Left forelimb (tissue), 1 donor: ENCODE results near the gene CITED2.
"Not testable (repeated sequence)": the region's sequence is repeated elsewhere in the genome, so short reads cannot be mapped to it uniquely, and the experiment has no call there.

Experiments used
- DNase-seq: peaks from one replicate; pipeline ENCODE4 v3.0.0-alpha.2; 2018; ENCODE audit warnings: low spot score

CITED2 gene

DNA sequence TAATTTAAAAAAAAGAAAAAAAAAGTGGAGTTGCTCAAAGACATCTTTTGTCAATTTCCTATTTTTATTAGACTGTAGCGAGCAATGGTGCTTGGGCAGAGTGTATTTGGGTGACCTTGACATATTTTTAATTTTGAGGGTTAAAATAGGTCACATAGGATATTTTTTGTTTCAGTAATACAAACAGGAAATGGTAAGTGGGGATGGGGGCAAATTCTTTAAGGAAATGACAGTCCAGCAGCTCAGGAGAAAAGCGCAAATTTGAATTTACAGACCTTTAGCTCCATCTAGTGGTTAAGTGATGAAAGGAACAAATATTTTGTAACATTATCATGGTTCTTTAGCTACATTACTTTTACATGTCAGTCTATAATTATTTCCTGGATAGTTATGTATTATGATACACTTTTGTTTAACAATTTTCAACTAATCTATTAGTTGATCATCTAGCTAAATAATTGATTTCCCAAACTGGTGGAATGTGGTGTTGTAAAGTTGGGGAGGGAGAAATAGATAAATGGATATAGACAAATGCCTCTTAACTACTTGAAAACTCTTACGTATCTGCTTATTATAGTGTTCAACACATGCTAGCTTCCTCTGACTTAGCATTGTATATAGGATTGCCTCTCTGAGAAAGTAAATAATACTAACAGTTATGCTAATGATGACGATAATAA lies 10.0 kb downstream of the CITED2 start:
- no peak for DNase-seq

DNA sequence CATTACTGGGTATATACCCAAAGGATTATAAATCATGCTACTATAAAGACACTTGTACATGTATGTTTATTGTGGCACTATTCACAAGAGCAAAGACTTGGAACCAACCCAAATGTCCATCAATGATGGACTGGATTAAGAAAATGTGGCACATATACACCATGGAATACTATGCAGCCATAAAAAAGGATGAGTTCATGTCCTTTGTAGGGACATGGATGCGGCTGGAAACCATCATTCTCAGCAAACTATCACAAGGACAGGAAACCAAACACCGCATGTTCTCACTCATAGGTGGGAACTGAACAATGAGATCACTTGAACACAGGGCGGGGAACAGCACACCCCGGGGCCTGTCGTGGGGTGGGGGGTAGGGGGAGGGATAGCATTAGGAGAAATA lies 10.7 kb downstream of the CITED2 start:
- not testable (repeated sequence) for DNase-seq

DNA sequence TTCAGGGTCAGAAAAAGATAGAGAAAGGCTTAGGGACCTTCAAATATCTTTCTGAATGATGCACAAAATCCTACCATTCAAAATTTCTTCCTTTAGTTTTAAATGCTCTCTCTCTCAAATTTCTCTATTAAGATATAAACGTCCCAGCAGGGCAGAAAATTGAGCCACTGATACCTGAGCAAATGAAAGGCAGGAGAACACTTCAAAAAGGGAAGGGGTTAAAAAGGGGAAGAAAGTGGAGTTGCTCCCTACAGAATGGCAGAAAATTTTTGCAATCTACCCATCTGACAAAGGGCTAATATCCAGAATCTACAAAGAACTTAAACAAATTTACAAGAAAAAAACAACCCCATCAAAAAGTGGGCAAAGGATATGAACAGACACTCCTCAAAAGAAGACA lies 11.3 kb downstream of the CITED2 start:
- not testable (repeated sequence) for DNase-seq

DNA sequence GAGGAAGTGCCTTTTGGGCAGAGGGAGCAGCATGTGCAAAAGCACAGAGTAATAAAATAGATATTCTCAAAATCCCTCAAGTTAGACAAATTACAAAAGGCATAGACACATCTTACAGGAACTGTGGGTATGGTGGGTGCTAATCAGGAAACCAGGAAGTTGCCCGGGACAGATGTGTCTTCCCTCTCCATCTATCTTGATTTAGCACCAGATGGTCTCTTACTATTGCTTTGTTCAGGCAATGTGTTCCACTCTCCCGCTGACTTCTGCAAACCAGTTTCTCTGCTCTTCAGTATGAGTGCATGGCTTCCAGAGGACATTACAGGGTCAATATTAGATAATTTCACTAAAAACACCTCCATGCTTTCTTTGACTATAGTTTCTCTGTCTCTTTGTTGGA lies 13.2 kb downstream of the CITED2 start:
- no peak for DNase-seq

DNA sequence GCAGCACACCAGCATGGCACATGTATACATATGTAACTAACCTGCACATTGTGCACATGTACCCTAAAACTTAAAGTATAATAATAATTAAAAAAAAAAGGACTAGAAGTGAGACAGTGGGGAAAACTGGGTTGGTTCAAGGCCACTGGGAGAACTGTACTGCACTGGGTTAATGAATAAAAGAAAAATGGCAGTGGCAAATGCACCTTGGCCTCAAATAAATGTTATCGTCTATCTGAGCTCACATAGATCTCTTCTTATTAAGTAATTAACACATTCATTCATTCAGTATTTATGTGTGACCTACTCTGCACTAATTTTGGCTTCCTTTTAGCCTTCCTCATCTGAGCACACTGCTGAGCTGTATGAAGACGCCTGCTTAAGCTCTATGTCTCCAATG lies 17.5 kb downstream of the CITED2 start:
- DNase-seq, result no peak

DNA sequence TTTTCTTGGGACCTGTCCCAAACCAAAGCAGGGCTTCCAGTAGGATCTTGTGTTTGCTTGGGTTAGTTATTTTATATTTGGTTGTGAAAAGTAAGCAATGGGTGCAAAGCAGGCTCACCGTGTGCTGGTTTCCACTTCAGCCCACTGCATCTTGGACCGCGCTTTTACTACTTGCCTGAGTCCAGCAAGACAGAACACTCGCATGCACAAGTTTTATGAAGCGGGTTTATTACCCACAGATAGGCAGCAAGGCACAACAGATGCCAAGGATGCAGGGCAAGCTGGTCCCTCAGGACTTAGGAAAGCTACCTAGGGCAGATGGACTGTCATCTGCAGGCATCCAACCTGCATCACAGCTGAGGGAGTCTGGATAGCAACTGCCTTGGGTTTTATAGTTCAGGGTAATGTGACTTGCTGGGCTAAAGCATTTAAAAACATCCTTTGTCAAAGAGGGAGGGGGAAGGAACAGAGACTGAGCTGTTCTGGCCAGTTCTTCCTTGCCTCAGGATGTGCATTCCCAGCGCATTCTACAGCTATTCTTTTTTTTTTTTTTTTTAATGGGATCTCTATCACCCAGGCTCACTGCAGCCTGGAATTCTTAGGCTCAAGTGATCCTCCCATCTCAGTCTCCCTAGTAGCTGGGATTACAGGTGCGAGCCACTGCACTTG lies 18.5 kb downstream of the CITED2 start:
- no peak for DNase-seq

DNA sequence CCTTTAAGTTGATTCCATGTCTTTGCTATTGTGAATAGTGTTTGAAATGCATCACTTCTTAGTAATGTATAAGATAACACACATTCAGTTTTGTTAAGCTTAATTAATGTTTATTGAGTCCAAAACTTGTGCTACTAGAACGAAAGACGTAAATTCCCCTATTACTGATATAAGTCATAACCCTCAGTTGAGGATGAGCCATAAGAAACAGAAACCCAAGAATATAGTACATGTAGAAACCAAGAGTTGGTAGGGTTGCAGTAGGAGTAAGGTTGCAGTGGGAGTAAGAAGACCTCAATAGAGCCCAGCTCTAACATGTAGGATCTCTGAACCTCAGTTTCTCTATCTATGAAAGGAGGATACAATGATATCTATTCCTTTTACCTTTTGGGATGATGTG lies 19.3 kb downstream of the CITED2 start:
- DNase-seq, result no peak

DNA sequence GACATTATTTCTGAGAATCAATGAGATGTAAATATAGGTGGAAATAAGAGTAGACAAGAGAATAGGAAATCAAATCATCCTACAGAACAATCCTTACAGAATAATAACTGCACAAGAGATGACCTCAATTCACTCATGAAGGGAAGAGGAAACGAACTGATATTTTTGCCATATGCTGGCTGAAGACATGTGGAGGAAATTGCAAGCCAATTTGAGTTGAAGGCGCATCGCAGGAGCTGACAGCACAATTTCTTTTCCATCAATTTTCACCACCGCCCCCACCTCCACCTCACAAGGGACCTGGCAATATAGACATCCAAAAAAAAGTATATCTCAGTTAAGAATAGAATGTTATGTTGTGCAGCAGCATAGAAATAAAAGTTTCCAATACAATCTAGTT lies 20.3 kb downstream of the CITED2 start:
- no peak for DNase-seq

DNA sequence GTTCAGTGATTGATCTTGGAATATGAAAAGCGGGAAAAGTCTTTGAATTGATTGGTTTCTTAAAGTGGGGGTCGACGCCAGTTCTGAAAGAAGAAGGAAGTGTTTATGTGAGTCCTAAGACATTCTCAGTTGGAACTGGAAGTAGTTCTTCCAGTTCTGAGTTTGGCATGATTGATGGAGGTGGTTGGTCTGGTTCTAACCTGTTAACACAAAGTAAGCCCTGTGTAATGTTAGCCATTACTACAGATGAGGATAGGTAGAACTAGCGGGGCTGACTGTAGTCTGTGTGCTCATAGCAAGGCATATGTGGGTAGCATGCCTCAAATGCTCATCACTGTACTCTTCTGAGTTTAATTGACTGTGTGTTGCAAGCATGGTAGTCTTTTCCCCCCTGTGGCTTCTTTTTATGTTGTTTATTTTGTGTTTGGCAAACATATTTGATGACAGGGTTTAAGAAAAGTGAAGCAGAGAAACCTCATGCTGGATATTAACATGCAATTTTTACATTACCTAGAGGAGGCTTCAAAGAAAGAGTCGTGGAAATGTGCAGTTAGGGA lies 24.9 kb downstream of the CITED2 start:
- DNase-seq, result no peak

DNA sequence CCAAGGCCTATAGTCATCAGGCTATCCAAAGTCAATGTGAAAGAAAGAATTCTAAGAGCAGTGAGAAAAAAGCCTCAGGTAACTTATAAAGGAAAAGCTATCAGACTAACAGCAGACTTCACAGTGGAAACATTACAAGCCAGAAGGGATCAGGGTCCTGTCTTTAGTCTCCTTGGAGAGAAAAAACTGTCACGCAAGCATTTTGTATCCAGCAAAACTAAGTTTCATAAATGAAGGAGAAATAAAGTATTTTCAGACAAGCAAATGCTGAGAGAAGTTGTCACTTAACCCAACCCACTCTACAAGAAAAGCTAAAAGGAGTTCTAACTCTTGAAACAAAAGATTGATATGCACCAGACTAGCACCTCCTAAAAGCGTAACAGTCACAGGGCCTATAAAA lies 28.1 kb downstream of the CITED2 start:
- no peak for DNase-seq

DNA sequence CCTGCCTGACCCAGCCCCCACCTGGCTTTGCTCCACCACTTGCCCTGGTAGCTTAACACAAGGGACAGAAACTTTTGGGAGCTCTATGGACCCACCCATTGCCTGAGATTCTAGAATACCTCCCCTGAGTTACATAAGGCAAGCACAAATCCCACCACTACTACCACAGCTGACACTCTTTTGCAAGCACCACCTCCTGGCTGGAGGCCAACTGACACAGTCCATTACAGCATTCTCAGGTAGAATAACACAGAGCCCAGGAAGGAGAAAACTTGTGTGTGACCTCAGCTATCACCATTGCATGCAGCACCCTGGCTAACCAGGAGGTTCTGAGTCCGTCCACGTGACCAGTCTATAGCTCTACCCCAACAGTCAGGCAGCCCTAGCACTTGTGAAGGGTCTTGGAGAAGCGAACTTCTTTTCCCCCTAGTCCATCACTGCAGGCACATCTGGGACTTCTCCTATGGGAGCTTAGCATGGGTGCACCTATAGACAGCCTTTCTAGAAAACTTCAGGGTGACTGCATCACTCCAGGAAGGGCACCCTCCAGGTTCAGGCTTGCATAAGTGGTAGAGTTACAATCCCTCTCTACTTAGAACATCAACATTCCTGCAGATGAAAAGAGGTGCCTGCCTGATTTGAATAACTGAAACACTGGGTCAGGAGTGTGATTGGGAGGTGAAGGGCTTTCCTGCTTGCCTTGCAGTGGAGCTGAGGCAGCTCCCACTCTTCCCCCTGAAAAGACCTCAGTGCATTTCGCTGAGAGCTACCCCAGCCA lies 30.1 kb downstream of the CITED2 start:
- no peak for DNase-seq

DNA sequence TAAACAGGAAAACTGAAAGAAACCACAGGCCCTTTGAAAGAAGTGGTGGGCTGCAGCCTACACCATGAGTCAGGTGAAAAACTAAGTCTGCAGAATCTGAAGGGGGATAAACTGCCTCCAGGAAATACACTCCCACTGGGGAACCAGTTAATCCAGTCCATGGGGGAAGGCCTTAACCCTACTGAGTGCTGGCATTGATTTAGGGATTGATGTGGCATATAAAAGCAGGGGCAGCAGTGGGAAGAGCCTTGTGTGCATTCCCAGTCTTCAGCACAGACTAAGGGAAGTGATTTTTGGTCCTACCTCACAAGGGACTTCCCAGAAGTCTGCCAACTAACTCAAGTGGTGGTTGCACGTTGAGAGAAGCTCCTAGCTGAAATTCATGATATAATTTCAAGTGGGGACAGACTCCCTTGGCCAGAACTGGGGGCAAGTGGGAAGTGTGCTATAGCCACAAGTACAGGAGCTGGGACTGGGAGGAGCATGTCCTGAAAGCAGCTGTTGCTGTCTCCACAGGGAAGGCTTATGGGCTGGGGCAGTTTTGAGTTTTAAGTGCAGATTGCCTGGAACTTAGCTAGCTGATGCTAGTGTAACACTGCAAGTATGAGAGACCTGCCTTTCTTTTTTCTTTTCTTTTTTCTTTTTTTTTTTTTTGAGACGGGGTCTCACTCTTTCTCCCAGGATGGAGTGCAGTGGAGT lies 31.2 kb downstream of the CITED2 start:
- no peak for DNase-seq

DNA sequence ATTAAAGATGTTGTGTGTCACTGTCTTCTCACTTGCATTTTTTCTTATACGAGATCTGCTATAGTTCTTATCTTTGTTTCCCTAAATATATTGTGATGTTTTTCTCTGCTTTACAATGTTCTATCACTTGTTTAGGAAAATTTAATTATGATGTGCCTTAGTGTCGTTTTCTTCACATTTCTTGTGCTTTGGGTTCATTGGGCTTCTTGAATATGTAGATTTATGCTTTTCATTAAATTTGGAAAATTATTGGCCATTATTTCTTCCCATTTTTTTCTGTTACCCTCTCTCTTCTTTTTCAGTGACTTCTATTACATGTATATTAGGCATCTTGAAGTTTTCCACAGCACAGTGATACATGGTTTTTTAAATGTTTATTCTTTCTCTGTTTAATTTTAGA lies 33.4 kb downstream of the CITED2 start:
- DNase-seq, result no peak

DNA sequence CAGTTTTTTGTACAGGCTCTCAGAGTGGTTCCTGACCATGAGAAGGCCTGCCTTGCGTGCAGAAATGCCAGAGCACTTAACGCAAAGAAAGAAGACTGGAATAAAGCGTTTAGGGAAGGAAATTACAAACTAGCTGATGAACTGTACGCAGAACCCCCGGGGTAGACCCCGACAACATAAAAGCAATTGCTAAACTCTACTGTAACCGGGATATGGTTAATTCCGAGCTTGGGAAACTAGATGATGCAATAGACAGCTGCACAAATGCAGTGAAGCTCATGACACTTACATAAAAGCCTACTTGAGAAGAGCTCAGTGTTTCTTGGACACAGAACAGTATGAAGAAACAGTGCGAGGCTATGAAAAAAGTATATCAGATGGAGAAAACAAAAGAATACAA lies 35.7 kb downstream of the CITED2 start:
- DNase-seq, result no peak

DNA sequence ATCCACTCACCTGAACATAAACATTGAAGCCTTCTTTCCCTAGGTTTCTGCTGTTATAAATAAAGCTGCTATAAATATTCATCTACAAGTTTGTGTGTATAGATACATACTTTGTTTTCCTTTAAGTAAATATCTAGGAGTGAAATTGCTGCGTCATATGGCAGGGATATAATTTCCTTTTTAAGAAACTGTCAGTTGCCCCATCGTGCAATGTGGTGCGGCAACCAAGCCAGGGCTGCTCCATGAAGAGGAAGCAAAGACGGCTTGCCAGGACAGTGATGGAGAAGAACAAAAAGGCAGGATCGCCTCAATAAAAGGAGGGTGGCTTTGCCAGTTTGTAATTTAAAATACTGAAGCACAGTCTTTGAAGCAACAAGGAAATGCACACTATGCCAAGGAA lies 36.6 kb downstream of the CITED2 start:
- DNase-seq, result no peak

DNA sequence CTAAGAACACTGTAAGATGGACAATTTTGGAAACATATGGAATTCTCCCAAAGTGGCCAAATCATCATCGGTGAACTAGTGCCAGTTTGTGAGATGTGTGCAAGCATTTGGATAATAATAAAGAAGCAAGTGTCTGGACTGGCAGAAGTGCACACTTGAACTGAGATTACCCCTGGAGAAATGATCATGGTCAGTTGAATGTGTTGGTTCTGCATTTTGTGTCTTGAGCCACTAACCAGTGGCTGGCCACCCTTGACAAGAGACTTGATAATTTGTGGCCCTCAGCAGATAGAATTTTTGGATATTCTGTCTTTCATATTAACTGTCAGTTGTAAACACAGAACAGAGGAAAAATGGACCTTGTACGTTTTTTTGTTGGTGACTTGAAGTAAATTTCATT lies 37.4 kb downstream of the CITED2 start:
- no peak for DNase-seq

DNA sequence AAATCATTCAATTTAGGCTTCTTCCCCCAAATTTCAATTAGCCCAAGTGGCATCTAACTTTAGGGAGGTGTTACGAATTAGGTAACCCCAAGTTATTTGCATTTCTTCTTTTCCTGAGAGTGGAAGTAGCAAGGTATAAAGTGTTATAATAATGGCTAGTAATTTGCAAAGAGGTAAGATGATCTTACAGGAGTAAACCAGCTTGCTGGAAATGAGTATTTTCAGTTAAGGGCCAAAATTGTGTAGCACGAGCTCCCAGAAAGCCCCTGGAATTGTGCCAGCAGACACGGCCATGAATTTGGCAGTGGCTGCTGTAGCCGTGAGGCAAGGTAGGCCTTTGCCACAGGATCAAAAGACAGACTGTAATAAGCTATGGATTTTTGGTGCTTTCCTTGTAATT lies 38.0 kb downstream of the CITED2 start:
- no peak for DNase-seq

DNA sequence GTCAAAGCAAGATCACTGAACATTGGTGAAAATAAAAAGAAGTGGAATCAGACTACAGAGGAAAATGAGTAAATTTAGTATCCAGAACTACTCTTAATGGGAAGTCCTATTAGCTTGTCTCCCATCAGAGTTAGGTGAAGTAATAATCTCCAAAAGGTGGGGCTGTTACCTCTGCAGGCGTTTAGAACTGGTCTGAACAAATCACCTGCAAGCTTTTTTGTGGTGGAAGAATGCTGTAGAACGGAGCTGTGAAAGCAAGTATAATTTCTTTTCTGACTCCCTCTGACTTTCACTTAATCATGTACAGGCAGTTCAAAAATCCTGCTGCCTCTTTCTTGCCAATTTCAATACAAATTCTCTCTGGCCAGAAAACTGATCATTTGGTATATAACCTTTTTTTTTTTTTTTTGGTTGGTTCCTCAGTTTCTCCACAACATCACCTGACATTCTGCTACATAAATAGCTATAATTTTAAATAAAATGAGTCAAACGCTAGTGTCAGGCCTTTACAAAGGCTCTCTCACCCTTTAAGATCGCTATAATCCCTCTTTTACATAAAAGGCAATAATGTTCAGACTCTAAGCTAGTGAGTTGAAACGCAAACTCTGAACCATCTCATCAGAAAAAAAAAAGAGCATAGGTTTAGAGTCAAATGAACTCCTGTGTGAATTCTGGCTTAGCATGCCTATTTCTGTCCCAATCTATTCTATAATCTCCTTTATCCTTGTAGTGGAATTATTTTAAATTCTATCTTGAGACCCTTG lies 38.8 kb downstream of the CITED2 start:
- DNase-seq, result no peak

DNA sequence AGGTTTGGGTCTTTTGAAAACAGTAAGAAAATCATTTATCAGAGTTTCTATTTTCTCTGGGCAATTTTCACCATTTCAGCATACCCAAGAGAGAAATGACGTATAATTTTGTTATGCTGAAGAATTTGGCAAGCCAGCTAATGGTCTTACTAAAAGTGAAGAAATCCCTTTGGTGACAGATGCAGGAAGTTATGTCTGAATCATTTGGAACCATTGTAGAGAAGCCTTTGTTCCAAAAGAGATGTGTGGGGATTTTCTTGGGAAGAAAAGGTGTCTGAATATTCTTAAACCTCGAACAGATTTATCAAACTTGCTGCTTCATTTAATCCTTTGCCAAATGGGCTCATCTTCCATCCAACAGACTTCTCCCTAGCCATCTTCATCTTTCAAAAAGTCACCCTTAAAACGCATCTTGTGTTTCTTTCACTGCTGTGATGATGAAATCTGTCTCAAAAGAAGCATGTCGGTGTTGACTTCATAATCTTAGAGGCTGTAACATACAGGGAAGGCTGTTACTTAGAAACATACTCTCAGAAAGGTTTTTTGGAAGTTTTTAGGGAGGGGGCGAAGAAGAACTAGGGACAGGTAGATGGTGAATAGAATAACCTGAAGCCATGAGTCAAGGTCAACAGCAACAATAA lies 39.5 kb downstream of the CITED2 start:
- DNase-seq, result no peak

DNA sequence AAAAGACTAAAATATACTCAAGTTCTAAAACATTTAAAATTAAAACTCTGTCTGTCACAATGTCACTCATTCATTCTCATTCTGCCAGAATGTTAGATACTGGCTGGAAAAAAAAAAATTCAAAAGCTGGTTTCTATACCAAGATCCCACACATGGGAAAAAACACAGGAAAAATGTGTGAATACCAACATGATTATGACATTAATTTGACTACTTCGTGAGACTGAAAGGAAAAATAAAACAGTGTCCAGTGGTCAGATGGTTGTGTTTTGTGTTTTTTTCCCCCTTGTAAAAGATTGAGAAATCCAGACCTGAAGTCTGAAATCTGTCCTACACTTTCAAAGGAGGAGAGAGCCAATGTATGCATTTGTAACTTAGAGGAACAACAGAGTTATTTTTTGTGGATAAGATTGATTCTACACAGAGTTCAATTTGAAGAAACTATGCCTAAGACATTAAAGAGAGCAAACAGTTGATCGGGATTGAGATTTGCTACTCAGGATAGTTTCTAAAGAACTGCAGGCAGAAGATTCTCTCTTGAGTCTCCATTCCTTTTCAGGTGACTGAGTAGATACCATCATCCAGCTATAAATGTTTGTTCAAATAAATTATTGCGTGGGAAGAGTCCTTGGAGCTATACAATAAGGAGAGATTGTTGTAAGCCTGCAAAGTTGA lies 43.5 kb downstream of the CITED2 start:
- no peak for DNase-seq

DNA sequence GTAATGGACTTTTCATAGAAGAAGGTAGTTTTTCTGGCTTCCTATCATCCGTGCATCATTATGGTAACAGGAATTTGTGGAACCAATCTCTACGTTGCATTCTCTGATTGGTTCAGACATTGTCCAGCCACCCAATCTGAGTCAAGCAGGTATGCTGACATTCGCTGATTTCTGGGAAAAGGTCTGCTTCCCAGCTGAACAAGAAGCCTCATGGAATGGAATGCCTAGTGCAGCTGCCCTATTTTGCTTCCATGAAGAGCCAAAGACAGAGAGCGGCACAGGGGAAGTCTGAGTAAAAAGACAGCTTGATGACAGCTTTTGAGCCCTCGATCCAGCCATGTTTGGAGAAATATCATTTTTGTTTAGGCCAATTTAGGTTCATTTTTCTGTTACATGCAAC lies 44.1 kb downstream of the CITED2 start:
- no peak for DNase-seq
